ENCODE measurements around the gene GCFC2. TPM values are rescaled to one million over a fixed set of nuclear protein-coding genes. Genes with fewer than 3 reads are reported as not detected.
"Not testable (repeated sequence)": the region's sequence is repeated elsewhere in the genome, so short reads cannot be mapped to it uniquely, and the experiment has no call there.

The GCFC2 gene
- total RNA-seq, 1 experiment from 2014 or later, result 43.1 TPM

DNA sequence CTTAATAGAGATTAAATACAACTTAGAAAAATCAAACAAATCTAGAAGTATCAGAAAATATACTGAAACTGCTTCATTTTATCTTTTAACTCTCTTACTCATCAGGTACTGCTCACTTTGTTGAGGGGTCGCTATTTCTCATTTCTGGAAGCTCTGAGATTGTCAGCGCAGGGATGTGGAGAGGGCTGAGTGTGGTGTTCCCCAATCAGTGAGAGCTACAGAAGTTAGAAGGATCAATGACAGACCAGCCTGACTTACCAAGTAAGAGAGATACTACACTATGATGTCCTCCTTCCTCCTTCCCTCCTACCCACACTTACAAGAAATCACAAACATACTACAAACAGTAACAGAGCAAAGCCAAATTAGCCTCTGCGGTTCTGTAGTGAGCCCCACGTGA lies 8.1 kb downstream of the GCFC2 start:
- in situ Hi-C loops (cut with HindIII; ENCODE audit: low pct_unique_long_range_greater_than_20kb, low sequenced_read_pairs), result no loop called here

DNA sequence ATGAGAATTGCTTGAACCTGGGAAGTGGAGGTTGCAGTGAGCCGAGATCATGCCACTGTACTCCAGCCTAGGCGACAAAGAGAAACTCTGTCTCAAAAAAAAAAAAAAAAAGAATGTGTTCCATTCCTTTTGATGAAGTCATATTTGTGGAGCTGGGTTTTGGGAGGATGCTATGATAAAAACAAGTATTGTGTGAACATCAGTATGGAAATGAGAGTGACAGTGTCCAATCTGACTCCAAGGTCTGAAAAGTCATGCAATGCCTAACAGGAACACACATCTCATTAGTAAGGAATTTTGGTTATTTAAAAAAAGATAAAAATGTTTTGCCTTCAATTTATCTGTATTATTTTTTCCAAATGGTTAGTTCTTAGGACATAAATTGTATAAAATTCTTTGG lies 11.8 kb downstream of the GCFC2 start:
- in situ Hi-C loops (cut with HindIII; ENCODE audit: low pct_unique_long_range_greater_than_20kb, low sequenced_read_pairs), result no loop called here
- no peak for DNase-seq (ENCODE audit: low read depth, low spot score)

More for the DNA sequence above, 8.1 kb downstream of the GCFC2 start:
- no peak for DNase-seq (ENCODE audit: low read depth, low spot score)

DNA sequence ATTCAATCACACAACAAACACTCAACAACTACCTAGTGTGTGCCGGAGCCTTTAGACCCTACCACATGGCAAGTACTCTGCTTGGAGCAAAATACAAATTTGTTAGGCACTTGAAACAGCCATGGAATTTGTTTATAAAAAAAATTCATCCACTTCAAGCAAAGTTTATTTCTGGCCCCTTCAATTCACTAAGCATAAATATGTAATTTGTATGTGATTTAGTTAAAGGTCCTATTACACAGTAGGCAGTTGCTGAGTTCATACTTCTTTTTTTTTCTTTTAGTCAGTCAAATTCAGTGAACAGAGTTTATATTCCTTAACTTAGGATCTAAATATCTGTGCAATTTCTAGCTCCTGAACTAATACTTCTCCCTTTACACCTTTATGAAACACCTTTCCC lies 22.5 kb downstream of the GCFC2 start:
- in situ Hi-C loops (cut with HindIII; ENCODE audit: low pct_unique_long_range_greater_than_20kb, low sequenced_read_pairs), result no loop called here
- no peak for DNase-seq (ENCODE audit: low read depth, low spot score)

DNA sequence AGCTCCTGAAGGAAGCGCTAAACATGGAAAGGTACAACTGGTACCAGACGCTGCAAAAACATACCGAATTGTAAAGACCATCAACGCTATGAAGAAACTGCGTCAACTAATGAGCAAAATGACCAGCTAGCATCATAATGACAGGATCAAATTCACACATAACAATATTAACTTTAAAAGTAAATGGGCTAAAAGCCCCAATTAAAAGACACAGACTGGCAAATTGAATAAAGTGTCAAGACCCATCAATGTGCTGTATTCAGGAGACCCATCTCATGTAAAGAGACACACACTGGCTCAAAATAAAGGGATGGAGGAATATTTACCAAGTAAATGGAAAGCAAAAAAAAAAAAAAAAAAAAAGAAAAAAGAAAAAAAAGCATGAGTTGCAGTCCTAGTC lies 27.3 kb downstream of the GCFC2 start:
- in situ Hi-C loops (cut with HindIII; ENCODE audit: low pct_unique_long_range_greater_than_20kb, low sequenced_read_pairs); DNase-seq (ENCODE audit: low read depth, low spot score): not testable (repeated sequence)

DNA sequence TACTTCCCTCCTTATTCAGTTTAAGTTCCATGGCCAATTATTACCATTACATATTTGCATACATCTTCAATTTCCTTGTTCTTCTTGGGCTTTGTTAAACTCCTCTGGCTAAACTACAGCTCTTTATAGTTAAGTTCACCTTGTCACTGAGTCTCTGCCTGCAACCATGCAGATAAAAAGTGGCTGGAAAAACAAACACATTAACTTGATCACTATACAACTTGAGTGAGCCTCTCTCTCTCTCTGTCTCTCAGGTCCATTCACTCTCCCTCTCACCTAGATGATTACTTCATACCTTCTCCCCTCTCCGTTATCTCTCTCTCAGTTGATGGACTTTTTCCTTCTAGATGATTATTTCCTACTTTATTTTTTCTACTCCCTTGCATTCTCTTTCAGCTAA lies 30.3 kb downstream of the GCFC2 start:
- in situ Hi-C loops (cut with HindIII; ENCODE audit: low pct_unique_long_range_greater_than_20kb, low sequenced_read_pairs), result no loop called here

DNA sequence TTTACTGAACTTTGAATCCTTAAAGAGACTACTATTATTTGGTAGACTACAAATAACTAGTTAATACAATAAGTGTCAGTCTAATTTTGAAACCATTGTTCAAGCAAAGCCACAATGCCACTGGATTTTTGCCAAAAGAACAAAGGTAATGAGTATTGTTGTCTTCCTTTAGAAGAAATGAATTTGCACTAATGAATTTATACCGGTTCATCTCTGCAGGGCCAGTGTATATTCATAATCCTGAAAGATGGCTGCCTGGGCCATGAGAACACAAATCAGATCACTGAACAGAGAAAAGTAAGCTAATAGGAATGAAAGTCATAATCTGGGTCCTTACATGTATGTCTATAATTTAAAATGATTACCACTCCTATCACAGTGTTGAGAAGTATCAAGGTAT lies 31.2 kb downstream of the GCFC2 start:
- in situ Hi-C loops (cut with HindIII; ENCODE audit: low pct_unique_long_range_greater_than_20kb, low sequenced_read_pairs), result no loop called here

More for the DNA sequence above, 30.3 kb downstream of the GCFC2 start:
- no peak for DNase-seq (ENCODE audit: low read depth, low spot score)

DNA sequence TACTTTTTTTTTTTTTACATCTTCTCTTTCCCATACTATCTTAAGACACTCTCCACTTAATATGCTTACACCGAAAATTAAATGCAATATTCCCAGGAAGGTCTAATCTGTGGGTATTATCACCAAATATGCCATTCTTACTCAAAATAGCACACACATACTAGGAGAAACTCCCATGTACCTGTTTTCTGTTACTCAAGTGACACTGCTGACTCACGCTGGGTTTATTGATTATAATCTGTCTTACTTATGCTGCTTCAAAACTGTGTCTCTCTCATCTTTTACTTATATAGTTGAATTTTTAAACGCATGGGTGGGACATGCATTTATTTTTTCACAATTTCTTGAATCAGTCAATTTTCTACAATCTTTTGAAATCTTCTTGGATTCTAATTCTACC lies 34.3 kb downstream of the GCFC2 start:
- in situ Hi-C loops (cut with HindIII; ENCODE audit: low pct_unique_long_range_greater_than_20kb, low sequenced_read_pairs), result no loop called here
- DNase-seq (ENCODE audit: low read depth, low spot score), result no peak

More for the DNA sequence above, 31.2 kb downstream of the GCFC2 start:
- no peak for DNase-seq (ENCODE audit: low read depth, low spot score)

DNA sequence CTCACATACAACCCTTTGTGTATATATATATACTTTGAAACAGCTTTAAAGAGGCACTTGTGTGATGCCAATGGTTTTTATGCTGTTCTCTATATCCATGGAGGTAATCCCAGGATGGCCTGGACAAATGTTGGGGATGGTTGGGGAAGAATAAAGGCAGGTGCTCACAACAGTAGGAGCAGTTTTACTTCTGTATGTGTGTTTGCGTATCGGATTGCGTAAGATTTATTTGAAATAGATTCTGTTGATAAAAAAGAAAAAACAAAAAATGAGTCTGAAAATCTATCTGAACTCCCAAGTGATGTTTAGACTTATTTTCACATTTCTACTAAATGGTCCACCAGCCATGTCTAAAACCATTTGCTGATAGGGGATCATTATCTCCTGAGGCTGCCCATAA lies 34.8 kb downstream of the GCFC2 start:
- in situ Hi-C loops (cut with HindIII; ENCODE audit: low pct_unique_long_range_greater_than_20kb, low sequenced_read_pairs), result no loop called here
- no peak for DNase-seq (ENCODE audit: low read depth, low spot score)

DNA sequence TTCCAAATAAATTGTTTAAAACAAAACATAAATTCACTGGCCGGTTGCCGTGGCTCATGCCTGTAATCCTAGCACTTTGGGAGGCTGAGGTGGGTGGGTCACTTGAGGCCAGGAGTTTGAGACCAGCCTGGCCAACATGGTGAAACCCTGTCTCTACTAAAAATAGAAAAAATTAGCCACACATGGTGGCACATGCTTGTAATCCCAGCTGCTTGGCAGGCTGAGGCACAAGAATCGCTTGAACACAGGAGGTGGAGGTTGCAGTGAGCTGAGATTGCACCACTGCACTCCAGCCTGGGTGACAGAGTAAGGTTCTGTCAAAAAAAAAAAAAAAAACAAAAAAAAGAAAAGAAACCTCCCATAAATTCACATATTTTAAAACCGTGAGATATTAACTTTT lies 35.3 kb downstream of the GCFC2 start:
- in situ Hi-C loops (cut with HindIII; ENCODE audit: low pct_unique_long_range_greater_than_20kb, low sequenced_read_pairs), result not testable (repeated sequence)
- DNase-seq (ENCODE audit: low read depth, low spot score), result peak; percentile 26

DNA sequence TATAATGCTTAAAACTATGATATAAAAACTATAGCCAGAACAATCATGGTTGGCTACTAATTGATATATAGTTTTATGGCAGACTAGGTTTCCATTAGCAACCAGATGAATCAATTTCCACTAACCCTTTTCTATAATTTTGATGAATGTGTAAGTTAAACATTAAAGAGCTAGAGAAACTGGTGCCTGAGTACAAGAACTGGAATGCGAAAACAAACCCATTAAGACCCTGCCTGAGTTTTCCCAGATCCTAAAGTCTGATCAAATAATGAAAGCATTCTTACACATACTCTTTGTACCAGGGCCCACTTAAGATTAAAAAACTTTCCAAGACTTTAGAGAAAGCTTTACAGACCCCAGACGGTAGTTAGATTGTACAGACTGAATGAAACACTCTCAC lies 42.8 kb downstream of the GCFC2 start:
- in situ Hi-C loops (cut with HindIII; ENCODE audit: low pct_unique_long_range_greater_than_20kb, low sequenced_read_pairs), result no loop called here
- DNase-seq (ENCODE audit: low read depth, low spot score), result no peak

DNA sequence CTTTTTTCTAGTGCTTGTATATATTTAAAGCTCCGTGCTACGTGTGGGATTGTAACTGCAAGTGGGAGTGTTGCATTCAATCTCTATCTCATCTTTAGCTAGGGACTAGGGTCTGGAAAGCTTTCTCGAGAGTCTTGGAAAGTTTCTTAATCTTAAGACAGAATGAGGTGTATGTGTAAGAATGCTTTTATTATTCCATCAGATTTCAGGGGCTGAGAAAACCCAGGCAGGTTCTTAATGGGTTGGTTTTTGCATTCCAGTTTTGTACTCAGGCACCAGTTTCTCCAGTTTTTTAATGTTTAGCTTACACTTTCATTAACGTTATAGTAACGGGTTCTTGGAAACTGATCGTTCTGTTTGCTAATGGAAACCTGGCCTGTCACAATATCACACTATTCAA lies 43.8 kb downstream of the GCFC2 start:
- in situ Hi-C loops (cut with HindIII; ENCODE audit: low pct_unique_long_range_greater_than_20kb, low sequenced_read_pairs), result no loop called here
- no peak for DNase-seq (ENCODE audit: low read depth, low spot score)

DNA sequence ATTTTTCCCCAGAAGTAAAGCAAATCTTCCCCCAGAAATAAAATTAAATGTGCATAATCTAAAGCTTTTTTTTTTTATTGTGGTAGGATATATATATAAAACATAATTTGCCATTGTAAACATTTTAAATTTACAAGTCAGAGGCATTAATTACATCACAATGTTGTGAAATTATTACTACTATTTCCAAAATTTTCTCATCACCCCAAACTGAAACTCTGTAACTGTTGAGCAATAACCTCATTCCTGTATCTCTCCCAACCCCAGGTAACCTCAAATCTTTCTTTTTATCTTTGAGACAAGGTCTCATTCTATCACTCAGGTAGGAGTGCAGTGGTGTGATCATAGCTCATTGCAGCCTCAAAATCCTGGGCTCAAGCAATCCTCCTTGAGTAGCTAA lies 52.9 kb downstream of the GCFC2 start:
- in situ Hi-C loops (cut with HindIII; ENCODE audit: low pct_unique_long_range_greater_than_20kb, low sequenced_read_pairs), result no loop called here
- no peak for DNase-seq (ENCODE audit: low read depth, low spot score)

DNA sequence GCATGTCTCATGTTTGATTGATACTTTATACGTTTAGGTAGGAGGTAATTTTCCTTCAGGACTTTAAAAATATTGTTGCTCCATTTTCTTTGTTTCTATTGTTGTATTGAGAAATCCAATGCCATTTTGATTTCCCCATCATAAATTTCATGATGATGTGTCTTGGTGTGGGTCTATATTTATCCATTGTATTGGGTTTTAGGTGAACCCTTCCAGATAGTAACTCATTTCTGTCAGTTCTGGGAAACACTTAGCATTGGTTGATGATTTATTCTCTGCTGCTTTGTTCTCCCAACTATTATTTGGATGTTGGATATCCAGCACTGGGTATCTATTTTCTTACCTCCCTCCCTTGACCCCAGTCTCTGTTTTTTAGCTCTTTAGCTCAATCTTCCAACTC lies 54.2 kb downstream of the GCFC2 start:
- in situ Hi-C loops (cut with HindIII; ENCODE audit: low pct_unique_long_range_greater_than_20kb, low sequenced_read_pairs), result no loop called here
- DNase-seq (ENCODE audit: low read depth, low spot score), result no peak

DNA sequence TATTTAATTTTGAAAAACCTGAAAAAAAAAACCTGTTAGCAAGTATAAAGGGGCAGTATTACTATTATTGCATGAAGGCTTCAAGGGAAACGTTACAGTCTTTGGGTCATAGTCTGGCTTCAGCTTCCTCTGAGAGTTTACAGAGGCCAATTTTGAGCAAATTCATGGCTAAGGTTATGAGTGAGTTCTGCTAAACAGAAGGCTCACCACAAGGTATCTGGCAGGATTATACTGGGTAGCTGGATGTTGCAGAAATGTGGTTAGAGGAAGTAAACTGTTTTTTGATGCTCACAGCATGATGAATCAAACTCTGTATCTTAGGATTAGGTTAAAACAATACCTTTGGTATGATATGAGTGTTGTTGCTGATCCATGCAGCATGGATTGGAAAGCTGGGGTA lies 54.9 kb downstream of the GCFC2 start:
- no peak for DNase-seq (ENCODE audit: low read depth, low spot score)
- in situ Hi-C loops (cut with HindIII; ENCODE audit: low pct_unique_long_range_greater_than_20kb, low sequenced_read_pairs), result no loop called here

DNA sequence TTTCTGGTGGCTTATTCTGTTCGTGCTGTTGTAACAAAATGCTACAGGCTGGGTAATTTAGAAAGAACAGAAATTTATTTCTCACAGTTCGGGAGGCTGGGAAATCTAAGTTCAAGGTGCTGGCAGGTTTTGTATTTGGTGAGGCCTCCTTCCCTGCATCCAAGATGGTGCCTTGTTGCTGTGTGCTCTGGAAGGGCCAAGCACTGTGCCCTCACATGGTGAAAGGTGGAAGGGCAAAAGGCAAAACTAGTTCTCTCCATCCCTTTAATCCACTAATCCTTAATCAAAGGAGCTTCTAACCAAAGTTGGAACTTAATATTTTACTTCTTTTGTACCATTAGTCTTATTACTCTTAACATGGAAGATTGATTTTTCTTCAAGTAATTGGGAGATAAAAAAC lies 56.7 kb downstream of the GCFC2 start:
- DNase-seq (ENCODE audit: low read depth, low spot score), result peak; percentile 42
- in situ Hi-C loops (cut with HindIII; ENCODE audit: low pct_unique_long_range_greater_than_20kb, low sequenced_read_pairs), result no loop called here

DNA sequence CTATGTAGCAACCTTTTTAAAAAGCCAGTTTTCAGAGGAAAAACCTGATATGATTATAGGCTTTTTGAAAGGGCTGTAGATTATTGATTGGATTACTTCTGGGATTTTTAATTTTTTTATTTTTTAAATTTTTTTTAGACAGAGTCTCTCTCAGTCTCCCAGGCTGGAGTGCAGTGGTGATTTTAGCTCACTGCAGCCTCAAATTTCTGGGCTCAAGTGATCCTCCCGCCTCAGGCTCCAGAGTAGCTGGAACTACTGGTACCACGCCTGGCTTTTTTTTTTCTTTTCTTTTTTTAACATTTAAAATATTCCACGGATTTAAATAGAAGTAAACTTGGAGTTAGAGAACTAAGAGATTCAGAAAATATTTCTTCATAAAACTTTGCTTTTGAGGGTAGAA lies 62.9 kb downstream of the GCFC2 start:
- in situ Hi-C loops (cut with HindIII; ENCODE audit: low pct_unique_long_range_greater_than_20kb, low sequenced_read_pairs), result no loop called here
- DNase-seq (ENCODE audit: low read depth, low spot score), result peak; percentile 30

DNA sequence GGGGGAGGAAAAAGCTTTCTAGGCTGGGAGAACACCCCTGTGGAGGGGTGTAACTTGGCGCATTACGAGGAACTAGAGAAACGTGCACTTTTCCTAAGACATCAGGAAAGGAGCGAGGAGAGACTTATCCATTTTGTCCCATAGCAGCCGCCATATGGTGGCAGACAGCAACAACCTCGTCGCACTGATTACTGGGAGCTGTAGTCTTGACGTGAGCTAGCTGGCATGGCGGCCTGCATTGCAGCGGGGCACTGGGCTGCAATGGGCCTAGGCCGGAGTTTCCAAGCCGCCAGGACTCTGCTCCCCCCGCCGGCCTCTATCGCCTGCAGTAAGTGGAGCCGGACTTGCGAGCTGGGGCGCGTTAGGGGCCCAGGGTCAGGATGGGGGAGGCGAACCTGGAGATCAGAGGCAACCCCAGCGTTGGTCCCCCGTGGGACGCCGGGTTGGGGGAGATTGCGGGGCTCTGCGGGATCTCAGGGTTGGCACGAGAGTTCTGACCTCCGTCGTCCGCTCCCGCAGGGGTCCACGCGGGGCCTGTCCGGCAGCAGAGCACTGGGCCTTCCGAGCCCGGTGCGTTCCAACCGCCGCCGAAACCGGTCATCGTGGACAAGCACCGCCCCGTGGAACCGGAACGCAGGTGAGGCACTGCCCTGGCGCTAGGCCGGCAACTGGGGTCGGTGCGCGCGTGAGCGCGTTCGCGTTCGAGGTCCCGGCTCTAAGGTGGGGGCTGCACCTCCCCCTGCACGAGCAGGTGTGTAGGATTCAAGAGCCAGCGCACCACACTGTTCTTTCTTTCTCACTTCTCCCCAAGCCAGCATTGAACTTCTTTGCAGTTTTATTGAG lies 63.9 kb downstream of the GCFC2 start, which contains the start of gene MRPL19:
Gene MRPL19 (plus strand): TSS at position 201 of the 843 bp plus-strand sequence. CDS start 25 bp downstream, at position 226.
- in situ Hi-C loops (cut with HindIII; ENCODE audit: low pct_unique_long_range_greater_than_20kb, low sequenced_read_pairs), result no loop called here
- peak; percentile 96 for DNase-seq (ENCODE audit: low read depth, low spot score)

DNA sequence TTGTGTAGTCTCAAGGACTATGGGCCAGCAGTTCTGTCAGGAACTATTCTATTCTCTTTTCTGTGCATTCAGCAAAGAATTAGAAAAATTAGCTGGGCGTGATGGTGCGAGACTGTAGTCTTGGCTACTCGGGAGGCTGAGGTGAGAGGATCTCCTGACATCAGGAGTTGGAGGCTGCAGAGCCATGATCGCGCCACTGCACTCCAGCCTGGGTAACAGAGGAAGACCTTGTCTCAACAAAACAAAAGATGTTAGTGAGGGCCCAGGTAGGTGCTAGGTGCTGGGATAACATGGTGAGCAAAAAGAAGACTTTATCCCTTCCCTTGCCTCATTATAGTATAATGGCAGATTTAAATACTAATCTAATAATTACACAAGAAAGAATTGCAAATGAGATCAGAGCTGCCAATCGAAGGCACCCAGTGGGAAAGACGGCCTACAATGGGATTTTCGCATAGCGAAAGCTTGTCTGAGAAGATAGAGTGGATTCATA lies 64.6 kb downstream of the GCFC2 start:
- no peak for DNase-seq (ENCODE audit: low read depth, low spot score)
- in situ Hi-C loops (cut with HindIII; ENCODE audit: low pct_unique_long_range_greater_than_20kb, low sequenced_read_pairs), result no loop called here

DNA sequence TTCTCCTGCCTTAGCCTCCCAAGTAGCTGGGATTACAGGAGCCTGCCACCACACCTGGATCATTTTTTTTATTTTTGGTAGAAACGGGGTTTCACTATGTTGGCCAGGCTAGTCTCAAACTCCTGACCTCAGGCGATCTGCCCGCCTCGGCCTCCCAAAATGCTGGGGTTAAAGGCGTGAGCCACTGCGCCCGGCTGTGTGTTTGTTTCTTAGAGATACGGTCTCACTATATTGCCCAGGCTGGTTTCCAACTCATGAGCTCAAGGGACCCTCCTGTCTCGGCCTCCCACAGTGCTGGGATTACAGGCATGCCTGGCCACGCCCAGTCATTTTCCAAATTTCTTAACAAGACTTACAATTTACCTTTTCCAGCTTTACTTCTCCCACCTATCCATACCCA lies 65.1 kb downstream of the GCFC2 start:
- no peak for DNase-seq (ENCODE audit: low read depth, low spot score)
- in situ Hi-C loops (cut with HindIII; ENCODE audit: low pct_unique_long_range_greater_than_20kb, low sequenced_read_pairs), result no loop called here
